Activated T-helper 17 cell treated with anti-CD3 and anti-CD28 coated beads, Interleukin-2, amount 50 U/mL, for 72 hours (primary cell): ENCODE measurements around the gene LRRIQ1. TPM values are rescaled to one million over a fixed set of nuclear protein-coding genes. Genes with fewer than 3 reads are reported as not detected.

Source experiments
- ATAC-seq: fragments of 150-1000 bp; cut with Tn5 transposase; replicated peaks from 2 replicates; pipeline ENCODE4 v1.10.0; 2021; ENCODE audit warnings: mild to moderate bottlenecking, moderate library complexity
- H3K27ac Mint-ChIP-seq: one replicate; pipeline ENCODE4 v1.8.0; 2022; ENCODE audit warnings: mixed read lengths
- H3K27me3 Mint-ChIP-seq: one replicate; pipeline ENCODE4 v1.8.0; 2022; ENCODE audit warnings: mixed read lengths
- H3K36me3 Mint-ChIP-seq: one replicate; pipeline ENCODE4 v1.8.0; 2022; ENCODE audit warnings: low read depth, mild to moderate bottlenecking, mixed read lengths
- H3K4me1 Mint-ChIP-seq: one replicate; pipeline ENCODE4 v1.8.0; 2022; ENCODE audit warnings: mixed read lengths
- H3K4me3 Mint-ChIP-seq: one replicate; pipeline ENCODE4 v1.8.0; 2022; ENCODE audit warnings: mild to moderate bottlenecking, mixed read lengths
- H3K9me3 Mint-ChIP-seq: one replicate; pipeline ENCODE4 v1.8.0; 2022; ENCODE audit warnings: mixed read lengths
- total RNA-seq, 2 donors: library from RNA; stranded (reverse); gene quantifications; one replicate each; pipeline ENCODE4 v1.2.3, GENCODE V29; 2022

Gene LRRIQ1
- total RNA-seq, 2 donors from 2014 or later, result not detected

GRCh38 chr12:85095501-85095900 is 59.4 kb downstream of the LRRIQ1 start:
- Mint-ChIP-seq H3K36me3 (no peaks in the 10 kb centered on the region), H3K27ac (no peak overlapping the region), H3K9me3 (peaks cover 3% of the 10 kb centered on the region), H3K27me3 (no peaks in the 10 kb centered on the region), H3K4me1 (no peaks in the 10 kb centered on the region), H3K4me3 (no peak overlapping the region)
- ATAC-seq, result no peak

GRCh38 chr12:85130646-85131045 is 94.5 kb downstream of the LRRIQ1 start:
- H3K27me3 Mint-ChIP-seq, result no peaks in the 10 kb centered on the region
- no peak for ATAC-seq
- no peak overlapping the region for H3K27ac Mint-ChIP-seq

GRCh38 chr12:85138833-85139232 is 102.7 kb downstream of the LRRIQ1 start:
- H3K36me3 Mint-ChIP-seq, result no peaks in the 10 kb centered on the region
- H3K27ac Mint-ChIP-seq, result no peak overlapping the region
- no peaks in the 10 kb centered on the region for H3K4me1 Mint-ChIP-seq
- no peaks in the 10 kb centered on the region for H3K27me3 Mint-ChIP-seq
- peaks cover 4% of the 10 kb centered on the region for H3K9me3 Mint-ChIP-seq
- no peak for ATAC-seq
- no peak overlapping the region for H3K4me3 Mint-ChIP-seq

More at GRCh38 chr12:85130646-85131045, 94.5 kb downstream of the LRRIQ1 start:
- no peaks in the 10 kb centered on the region for H3K36me3 Mint-ChIP-seq
- H3K4me3 Mint-ChIP-seq, result no peak overlapping the region
- no peaks in the 10 kb centered on the region for H3K4me1 Mint-ChIP-seq
- H3K9me3 Mint-ChIP-seq, result peaks cover 15% of the 10 kb centered on the region

- no peaks in the 10 kb centered on the region for H3K27me3 Mint-ChIP-seq
- H3K4me3 Mint-ChIP-seq, result no peak overlapping the region
- H3K27ac Mint-ChIP-seq, result no peak overlapping the region
- peaks cover 4% of the 10 kb centered on the region for H3K9me3 Mint-ChIP-seq
- ATAC-seq, result no peak
- H3K36me3 Mint-ChIP-seq, result no peaks in the 10 kb centered on the region
- no peaks in the 10 kb centered on the region for H3K4me1 Mint-ChIP-seq
These were observed 111.2 kb downstream of the LRRIQ1 start for GRCh38 chr12:85147331-85147730.

GRCh38 chr12:85152311-85152729 is 116.2 kb downstream of the LRRIQ1 start:
- no peak overlapping the region for H3K27ac Mint-ChIP-seq
- no peaks in the 10 kb centered on the region for H3K9me3 Mint-ChIP-seq
- H3K4me3 Mint-ChIP-seq, result no peak overlapping the region
- H3K27me3 Mint-ChIP-seq, result no peaks in the 10 kb centered on the region
- no peaks in the 10 kb centered on the region for H3K36me3 Mint-ChIP-seq
- no peaks in the 10 kb centered on the region for H3K4me1 Mint-ChIP-seq
- ATAC-seq, result no peak

- H3K36me3 Mint-ChIP-seq, result no peaks in the 10 kb centered on the region
- no peaks in the 10 kb centered on the region for H3K27me3 Mint-ChIP-seq
- H3K4me1 Mint-ChIP-seq, result no peaks in the 10 kb centered on the region
- no peak overlapping the region for H3K27ac Mint-ChIP-seq
- no peaks in the 10 kb centered on the region for H3K9me3 Mint-ChIP-seq
- no peak for ATAC-seq
- no peak overlapping the region for H3K4me3 Mint-ChIP-seq
These were observed 119.6 kb downstream of the LRRIQ1 start for GRCh38 chr12:85155791-85156190.

GRCh38 chr12:85156569-85156968 is 120.4 kb downstream of the LRRIQ1 start:
- H3K4me3 Mint-ChIP-seq, result no peak overlapping the region
- no peak overlapping the region for H3K27ac Mint-ChIP-seq
- no peaks in the 10 kb centered on the region for H3K9me3 Mint-ChIP-seq
- H3K36me3 Mint-ChIP-seq, result no peaks in the 10 kb centered on the region
- ATAC-seq, result no peak
- no peaks in the 10 kb centered on the region for H3K4me1 Mint-ChIP-seq
- no peaks in the 10 kb centered on the region for H3K27me3 Mint-ChIP-seq

- no peaks in the 10 kb centered on the region for H3K27me3 Mint-ChIP-seq
- no peak for ATAC-seq
- no peak overlapping the region for H3K4me3 Mint-ChIP-seq
- no peaks in the 10 kb centered on the region for H3K9me3 Mint-ChIP-seq
- H3K27ac Mint-ChIP-seq, result no peak overlapping the region
- no peaks in the 10 kb centered on the region for H3K4me1 Mint-ChIP-seq
- H3K36me3 Mint-ChIP-seq, result no peaks in the 10 kb centered on the region
These were observed 121.0 kb downstream of the LRRIQ1 start for GRCh38 chr12:85157035-85157603.

GRCh38 chr12:85163752-85164321 is 127.7 kb downstream of the LRRIQ1 start:
- Mint-ChIP-seq H3K27ac (no peak overlapping the region), H3K4me1 (no peaks in the 10 kb centered on the region), H3K4me3 (no peak overlapping the region), H3K9me3 (no peaks in the 10 kb centered on the region), H3K36me3 (no peaks in the 10 kb centered on the region), H3K27me3 (no peaks in the 10 kb centered on the region)
- no peak for ATAC-seq

GRCh38 chr12:85179680-85180270 is 143.6 kb downstream of the LRRIQ1 start:
- H3K27ac Mint-ChIP-seq, result no peak overlapping the region
- H3K4me1 Mint-ChIP-seq, result no peaks in the 10 kb centered on the region
- no peaks in the 10 kb centered on the region for H3K27me3 Mint-ChIP-seq
- H3K4me3 Mint-ChIP-seq, result no peak overlapping the region
- H3K36me3 Mint-ChIP-seq, result no peaks in the 10 kb centered on the region
- H3K9me3 Mint-ChIP-seq, result no peaks in the 10 kb centered on the region
- no peak for ATAC-seq

GRCh38 chr12:85182699-85183098 is 146.5 kb downstream of the LRRIQ1 start:
- H3K27ac Mint-ChIP-seq, result no peak overlapping the region
- H3K4me3 Mint-ChIP-seq, result no peak overlapping the region
- H3K36me3 Mint-ChIP-seq, result no peaks in the 10 kb centered on the region
- H3K4me1 Mint-ChIP-seq, result no peaks in the 10 kb centered on the region
- ATAC-seq, result no peak
- no peaks in the 10 kb centered on the region for H3K9me3 Mint-ChIP-seq
- H3K27me3 Mint-ChIP-seq, result no peaks in the 10 kb centered on the region

- ATAC-seq, result no peak
- Mint-ChIP-seq H3K9me3 (no peaks in the 10 kb centered on the region), H3K4me1 (no peaks in the 10 kb centered on the region), H3K36me3 (no peaks in the 10 kb centered on the region), H3K4me3 (no peak overlapping the region), H3K27ac (no peak overlapping the region), H3K27me3 (no peaks in the 10 kb centered on the region)
These were observed 147.7 kb downstream of the LRRIQ1 start for GRCh38 chr12:85183855-85184254.

GRCh38 chr12:85186236-85186635 is 150.1 kb downstream of the LRRIQ1 start:
- no peaks in the 10 kb centered on the region for H3K36me3 Mint-ChIP-seq
- no peaks in the 10 kb centered on the region for H3K27me3 Mint-ChIP-seq
- no peak for ATAC-seq
- H3K9me3 Mint-ChIP-seq, result no peaks in the 10 kb centered on the region
- H3K4me3 Mint-ChIP-seq, result no peak overlapping the region
- no peaks in the 10 kb centered on the region for H3K4me1 Mint-ChIP-seq
- H3K27ac Mint-ChIP-seq, result no peak overlapping the region

GRCh38 chr12:85188619-85189018 is 152.5 kb downstream of the LRRIQ1 start:
- Mint-ChIP-seq H3K9me3 (no peaks in the 10 kb centered on the region), H3K27ac (no peak overlapping the region), H3K36me3 (no peaks in the 10 kb centered on the region), H3K27me3 (no peaks in the 10 kb centered on the region), H3K4me3 (no peak overlapping the region), H3K4me1 (no peaks in the 10 kb centered on the region)
- no peak for ATAC-seq

GRCh38 chr12:85190728-85191127 is 154.6 kb downstream of the LRRIQ1 start:
- H3K4me3 Mint-ChIP-seq, result no peak overlapping the region
- no peaks in the 10 kb centered on the region for H3K27me3 Mint-ChIP-seq
- H3K9me3 Mint-ChIP-seq, result no peaks in the 10 kb centered on the region
- H3K27ac Mint-ChIP-seq, result no peak overlapping the region
- no peaks in the 10 kb centered on the region for H3K4me1 Mint-ChIP-seq
- H3K36me3 Mint-ChIP-seq, result no peaks in the 10 kb centered on the region
- ATAC-seq, result no peak
